GM10266 (cell line): ENCODE measurements around the gene EDEM3.

Source experiments
- DNase-seq: peaks from one replicate; pipeline ENCODE4 v3.0.0; 2012; ENCODE audit errors: extremely low spot score
- CTCF ChIP-seq: IDR thresholded peaks from 2 replicates; pipeline ENCODE4 v1.5.1; 2012; ENCODE audit warnings: mild to moderate bottlenecking, low read depth; ENCODE audit not compliant: control insufficient read depth, insufficient read depth; ENCODE audit errors: missing control alignments

Gene EDEM3

GRCh38 chr1:184660462-184661191, 94.0 kb downstream of the EDEM3 start:
- TF ChIP-seq CTCF: no peak
- no peak for DNase-seq

- no peak for TF ChIP-seq CTCF
- no peak for DNase-seq
These were observed 96.6 kb downstream of the EDEM3 start for GRCh38 chr1:184658055-184658454.

- no peak for TF ChIP-seq CTCF
- DNase-seq: no peak
These were observed 98.4 kb downstream of the EDEM3 start for GRCh38 chr1:184656221-184656620.

- no peak for DNase-seq
- TF ChIP-seq CTCF: no peak
These were observed 99.5 kb downstream of the EDEM3 start for GRCh38 chr1:184655185-184655584.

- no peak for TF ChIP-seq CTCF
- DNase-seq: no peak
These were observed 104.3 kb downstream of the EDEM3 start for GRCh38 chr1:184650177-184650866.

- TF ChIP-seq CTCF: no peak
- DNase-seq: peak; percentile 74
These were observed 105.2 kb downstream of the EDEM3 start for GRCh38 chr1:184649451-184649888.

GRCh38 chr1:184648856-184649201, 105.8 kb downstream of the EDEM3 start:
- TF ChIP-seq CTCF: no peak
- no peak for DNase-seq
